H9 (cell line): ENCODE data around the gene PHACTR1. TPM values are rescaled to one million over a fixed set of nuclear protein-coding genes. Genes with fewer than 3 reads are reported as not detected.

Experiments used
- DNase-seq: peaks from one replicate; pipeline ENCODE4 v3.0.0-alpha.2; 2017
- H2AFZ ChIP-seq: one replicate; pipeline ENCODE4 v1.6.1; 2013; ENCODE audit warnings: mild to moderate bottlenecking, low read length, control low read depth, moderate library complexity
- H2AK5ac ChIP-seq: 2 replicates; pipeline ENCODE4 v1.6.1; 2013; ENCODE audit warnings: low read length, control low read depth, mixed read lengths; ENCODE audit not compliant: insufficient read length
- H2BK120ac ChIP-seq: one replicate; pipeline ENCODE4 v1.6.1; 2013; ENCODE audit warnings: low read depth, mild to moderate bottlenecking, low read length, control low read depth, inconsistent platforms; ENCODE audit not compliant: poor library complexity, severe bottlenecking
- H2BK12ac ChIP-seq: 2 replicates; pipeline ENCODE4 v1.6.1; 2013; ENCODE audit warnings: low read length, control low read depth, mixed read lengths, low read depth; ENCODE audit not compliant: insufficient read length
- H2BK15ac ChIP-seq: 2 replicates; pipeline ENCODE4 v1.6.1; 2013; ENCODE audit warnings: low read depth, low read length, control low read depth
- H2BK20ac ChIP-seq: one replicate; pipeline ENCODE4 v1.6.1; 2013; ENCODE audit warnings: low read depth, mild to moderate bottlenecking, low read length, control low read depth, inconsistent platforms; ENCODE audit not compliant: poor library complexity, severe bottlenecking
- H2BK5ac ChIP-seq: 2 replicates; pipeline ENCODE4 v1.6.1; 2013; ENCODE audit warnings: low read length, control low read depth, mixed read lengths; ENCODE audit not compliant: insufficient read length
- H3K14ac ChIP-seq: 2 replicates; pipeline ENCODE4 v1.6.1; 2013; ENCODE audit warnings: low read length, control low read depth; ENCODE audit not compliant: insufficient read depth
- H3K18ac ChIP-seq: 2 replicates; pipeline ENCODE4 v1.6.1; 2013; ENCODE audit warnings: low read depth, mild to moderate bottlenecking, mixed read lengths, low read length, control low read depth; ENCODE audit not compliant: insufficient read length
- H3K23ac ChIP-seq: 2 replicates; pipeline ENCODE4 v1.6.1; 2013; ENCODE audit warnings: low read length, control low read depth, mixed read lengths, low read depth; ENCODE audit not compliant: insufficient read length
- H3K23me2 ChIP-seq: 2 replicates; pipeline ENCODE4 v1.6.1; 2013; ENCODE audit warnings: low read depth, mild to moderate bottlenecking, mixed read lengths, low read length, control low read depth; ENCODE audit not compliant: insufficient read length, poor library complexity, severe bottlenecking
- H3K27ac ChIP-seq: 2 replicates; pipeline ENCODE4 v1.5.1; 2013; ENCODE audit warnings: low read length, control low read depth, mixed read lengths, low read depth; ENCODE audit not compliant: insufficient read length
- H3K27me3 ChIP-seq: 2 replicates; pipeline ENCODE4 v1.6.1; 2013; ENCODE audit warnings: low read length, control low read depth, inconsistent platforms; ENCODE audit not compliant: insufficient read depth
- H3K4ac ChIP-seq: 2 replicates; pipeline ENCODE4 v1.6.1; 2013; ENCODE audit warnings: low read depth, mild to moderate bottlenecking, control low read depth, inconsistent platforms, low read length, moderate library complexity
- H3K4me1 ChIP-seq: 2 replicates; pipeline ENCODE4 v1.6.1; 2013; ENCODE audit warnings: low read length, control low read depth, inconsistent platforms; ENCODE audit not compliant: insufficient read depth
- H3K4me2 ChIP-seq: 2 replicates; pipeline ENCODE4 v1.6.1; 2013; ENCODE audit warnings: low read length, control low read depth, mixed read lengths; ENCODE audit not compliant: insufficient read length, insufficient read depth
- H3K56ac ChIP-seq: 2 replicates; pipeline ENCODE4 v1.6.1; 2013; ENCODE audit warnings: low read depth, mild to moderate bottlenecking, mixed read lengths, low read length, control low read depth; ENCODE audit not compliant: insufficient read length
- H3K79me1 ChIP-seq: 2 replicates; pipeline ENCODE4 v1.6.1; 2013; ENCODE audit warnings: low read depth, mild to moderate bottlenecking, moderate library complexity, low read length, control low read depth, inconsistent platforms; ENCODE audit not compliant: insufficient read depth, poor library complexity, severe bottlenecking
- H3K79me2 ChIP-seq: 2 replicates; pipeline ENCODE4 v1.6.1; 2013; ENCODE audit warnings: low read length, control low read depth, inconsistent platforms; ENCODE audit not compliant: insufficient read depth
- H3K9ac ChIP-seq: 2 replicates; pipeline ENCODE4 v1.6.1; 2013; ENCODE audit warnings: low read length, control low read depth, mixed read lengths; ENCODE audit not compliant: insufficient read length; ENCODE audit errors: extremely low read depth
- H3K9me3 ChIP-seq: one replicate; pipeline ENCODE4 v1.6.1; 2013; ENCODE audit warnings: low read depth, low read length, inconsistent platforms; ENCODE audit not compliant: control insufficient read depth
- H3T11ph ChIP-seq: one replicate; pipeline ENCODE4 v1.6.1; 2013; ENCODE audit warnings: mild to moderate bottlenecking, low read length, control low read depth, inconsistent platforms
- H4K20me1 ChIP-seq: one replicate; pipeline ENCODE4 v1.6.1; 2013; ENCODE audit not compliant: control insufficient read depth, insufficient read length, insufficient read depth
- H4K5ac ChIP-seq: 2 replicates; pipeline ENCODE4 v1.6.1; 2013; ENCODE audit warnings: low read depth, mild to moderate bottlenecking, mixed read lengths, low read length, control low read depth; ENCODE audit not compliant: insufficient read length
- H4K8ac ChIP-seq: replicated peaks from 2 replicates; pipeline ENCODE4 v1.6.1; 2013; ENCODE audit warnings: low read length, control low read depth, mixed read lengths, low read depth; ENCODE audit not compliant: insufficient read length
- H4K91ac ChIP-seq: 2 replicates; pipeline ENCODE4 v1.6.1; 2013; ENCODE audit warnings: low read depth, mild to moderate bottlenecking, moderate library complexity, mixed read lengths, low read length, control low read depth; ENCODE audit not compliant: insufficient read length
- H3K27ac Mint-ChIP-seq, 3 experiments: 2 replicates in 2 of 3; 3 replicates in 1 of 3; pipeline ENCODE4 v1.8.0; 2020 to 2021; ENCODE audit warnings: mixed read lengths in 3 of 3, mild to moderate bottlenecking in 1 of 3, moderate library complexity in 1 of 3
- H3K27me3 Mint-ChIP-seq: 2 replicates; pipeline ENCODE4 v1.8.0; 2021; ENCODE audit warnings: low read depth, mild to moderate bottlenecking, moderate library complexity, mixed read lengths
- H3K36me3 Mint-ChIP-seq, 3 experiments: 2 replicates in 2 of 3; 3 replicates in 1 of 3; pipeline ENCODE4 v1.8.0; 2020 to 2021; ENCODE audit warnings: low read depth in 3 of 3, mixed read lengths in 3 of 3; ENCODE audit not compliant: insufficient read depth in 1 of 3
- H3K4me1 Mint-ChIP-seq, 2 experiments: 2 replicates each; pipeline ENCODE4 v1.8.0; 2020; ENCODE audit warnings: mixed read lengths in 2 of 2
- H3K4me3 Mint-ChIP-seq, 2 experiments: 2 replicates in 1 of 2; 3 replicates in 1 of 2; pipeline ENCODE4 v1.8.0; 2020 to 2021; ENCODE audit warnings: mild to moderate bottlenecking in 2 of 2, mixed read lengths in 2 of 2, moderate library complexity in 1 of 2
- H3K9me3 Mint-ChIP-seq, 2 experiments: 2 replicates in 1 of 2; 3 replicates in 1 of 2; pipeline ENCODE4 v1.8.0; 2020; ENCODE audit warnings: mild to moderate bottlenecking in 2 of 2, mixed read lengths in 2 of 2, moderate library complexity in 1 of 2
- WGBS: extraction: QIAGEN DNeasy Blood & Tissue Kit; methylation state at CpG from one replicate; pipeline ENCODE4 v1.1.7; 2013; ENCODE audit warnings: missing lambda C conversion rate, low lambda C conversion rate, mixed read lengths; ENCODE audit not compliant: insufficient read length; ENCODE audit errors: extremely low coverage; 5-methylcytosine and 5-hydroxymethylcytosine counted together
- total RNA-seq: library from RNA; stranded (reverse); gene quantifications from 2 replicates; pipeline ENCODE4 v1.2.1, GENCODE V29; 2021
- TF ChIP-seq, protein P1 (sequence below): fragments of 200-600 bp; sonication (generic); conservative IDR thresholded peaks from 3 replicates; pipeline ENCODE4 v1.8.0; 2021; ENCODE audit warnings: antibody characterized with exemption, mild to moderate bottlenecking

Gene PHACTR1
- total RNA-seq, 1 experiment from 2014 or later = 15.9 TPM

DNA sequence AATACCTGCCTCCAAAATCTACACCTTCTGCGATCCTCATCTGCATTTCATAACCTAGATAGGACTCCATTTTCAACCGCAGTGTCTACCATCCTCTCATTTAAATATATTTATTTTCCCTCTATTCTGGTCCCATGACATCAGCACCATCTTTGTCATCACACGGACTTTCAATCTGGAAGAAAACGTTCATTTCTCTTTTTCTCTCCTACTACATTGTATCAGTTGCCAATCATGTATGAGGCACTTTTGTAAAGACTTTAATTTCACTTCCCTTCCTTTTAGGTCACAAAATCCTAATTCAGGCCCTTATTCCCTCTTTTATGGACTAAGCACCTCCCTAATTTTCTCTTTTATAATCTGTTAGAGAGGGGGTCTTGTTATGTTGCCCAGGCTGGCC, 89.6 kb downstream of the PHACTR1 start:
- H3K27ac Mint-ChIP-seq = no peak overlapping the region
- H4K8ac ChIP-seq = no peak overlapping the region

More for the DNA sequence above, 89.6 kb downstream of the PHACTR1 start:
- no peak overlapping the region for H2AK5ac ChIP-seq
- no peaks in the 10 kb centered on the region; the same call in 1 of the 2 replicates for H3K4me1 ChIP-seq
- H3K27me3 ChIP-seq = no peaks in the 10 kb centered on the region
- H3K4ac ChIP-seq = no peak overlapping the region
- H4K91ac ChIP-seq = no peak overlapping the region
- H3K79me1 ChIP-seq = no peaks in the 10 kb centered on the region
- no peak overlapping the region for H2BK120ac ChIP-seq
- no peaks in the 10 kb centered on the region for H3K9me3 ChIP-seq
- no CpG with 5 or more reads among the region's 4 CpGs for WGBS
- H3K79me2 ChIP-seq = no peaks in the 10 kb centered on the region
- H3K23ac ChIP-seq = no peak overlapping the region
- Mint-ChIP-seq H3K27me3 (no peaks in the 10 kb centered on the region), H3K4me3 (no peak overlapping the region), H3K36me3 (no peaks in the 10 kb centered on the region), H3K4me1 (no peaks in the 10 kb centered on the region), H3K9me3 (no peaks in the 10 kb centered on the region)
- H4K20me1 ChIP-seq = no peaks in the 10 kb centered on the region
- no peak overlapping the region for H2BK15ac ChIP-seq
- H3K18ac ChIP-seq = no peak overlapping the region
- TF ChIP-seq, protein P1, sequence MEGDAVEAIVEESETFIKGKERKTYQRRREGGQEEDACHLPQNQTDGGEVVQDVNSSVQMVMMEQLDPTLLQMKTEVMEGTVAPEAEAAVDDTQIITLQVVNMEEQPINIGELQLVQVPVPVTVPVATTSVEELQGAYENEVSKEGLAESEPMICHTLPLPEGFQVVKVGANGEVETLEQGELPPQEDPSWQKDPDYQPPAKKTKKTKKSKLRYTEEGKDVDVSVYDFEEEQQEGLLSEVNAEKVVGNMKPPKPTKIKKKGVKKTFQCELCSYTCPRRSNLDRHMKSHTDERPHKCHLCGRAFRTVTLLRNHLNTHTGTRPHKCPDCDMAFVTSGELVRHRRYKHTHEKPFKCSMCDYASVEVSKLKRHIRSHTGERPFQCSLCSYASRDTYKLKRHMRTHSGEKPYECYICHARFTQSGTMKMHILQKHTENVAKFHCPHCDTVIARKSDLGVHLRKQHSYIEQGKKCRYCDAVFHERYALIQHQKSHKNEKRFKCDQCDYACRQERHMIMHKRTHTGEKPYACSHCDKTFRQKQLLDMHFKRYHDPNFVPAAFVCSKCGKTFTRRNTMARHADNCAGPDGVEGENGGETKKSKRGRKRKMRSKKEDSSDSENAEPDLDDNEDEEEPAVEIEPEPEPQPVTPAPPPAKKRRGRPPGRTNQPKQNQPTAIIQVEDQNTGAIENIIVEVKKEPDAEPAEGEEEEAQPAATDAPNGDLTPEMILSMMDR = no peak
- no peak overlapping the region for H2BK20ac ChIP-seq
- no peak overlapping the region for H2AFZ ChIP-seq
- H2BK12ac ChIP-seq = no peak overlapping the region
- no peak overlapping the region for H3T11ph ChIP-seq
- no peak overlapping the region for H3K4me2 ChIP-seq
- no peak overlapping the region for H3K56ac ChIP-seq
- H2BK5ac ChIP-seq = no peak overlapping the region
- no peak overlapping the region for H3K14ac ChIP-seq
- no peak overlapping the region for H4K5ac ChIP-seq
- DNase-seq = no peak
- no peak overlapping the region for H3K9ac ChIP-seq
- H3K27ac ChIP-seq = no peak overlapping the region
- no peaks in the 10 kb centered on the region for H3K23me2 ChIP-seq
